Measurements from ENCODE around the gene MRPL37.

Gene MRPL37

DNA sequence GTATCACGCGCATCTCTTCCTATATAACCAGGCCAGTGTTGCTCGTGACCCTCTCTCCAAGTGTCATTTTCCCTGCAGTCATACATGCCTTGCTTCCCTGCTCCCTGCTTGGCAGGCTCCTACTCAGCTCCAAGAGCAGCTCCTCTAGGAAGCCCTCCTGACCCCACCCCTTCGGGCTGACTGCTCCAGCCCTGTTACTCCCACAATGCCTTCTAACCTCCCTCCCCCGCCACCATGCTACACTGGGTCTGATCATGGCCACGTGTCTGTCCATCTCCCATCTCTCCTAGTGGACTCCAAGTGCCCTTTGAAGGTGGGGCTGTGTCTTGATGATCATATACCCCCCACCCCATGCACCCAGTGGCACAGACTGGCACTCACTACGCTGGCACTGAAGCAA, 44.7 kb downstream of the MRPL37 start:
- Histone ChIP-seq H3K9me3 (ENCODE audit: control insufficient read depth, low read length) (no peaks in the 10 kb centered on the region), H3K4me3 (ENCODE audit: low read depth, low read length) (no peak overlapping the region), H3K27me3 (ENCODE audit: control insufficient read depth, insufficient read depth, low read length) (no peaks in the 10 kb centered on the region), H3K79me2 (no peaks in the 10 kb centered on the region), H3K4me2 (ENCODE audit: low read length) (no peak overlapping the region), H3K36me3 (ENCODE audit: control insufficient read depth, insufficient read depth, low read length) (no peaks in the 10 kb centered on the region), H3K9ac (no peak overlapping the region), H3K27ac (no peak overlapping the region), H2AFZ (no peak overlapping the region), H3K4me1 (no peaks in the 10 kb centered on the region)
- TF ChIP-seq CTCF (IDR thresholded peaks at IDR 0.05) = no peak

GRCh38 chr1:54245501-54245900, 45.5 kb downstream of the MRPL37 start:
- no peak overlapping the region for H2AFZ ChIP-seq
- H3K4me2 ChIP-seq (ENCODE audit: low read length) = no peak overlapping the region
- TF ChIP-seq CTCF (IDR thresholded peaks at IDR 0.05) = no peak
- no peak overlapping the region for H3K27ac ChIP-seq
- no peaks in the 10 kb centered on the region for H3K27me3 ChIP-seq (ENCODE audit: control insufficient read depth, insufficient read depth, low read length)
- H3K9me3 ChIP-seq (ENCODE audit: control insufficient read depth, low read length) = no peaks in the 10 kb centered on the region
- H3K79me2 ChIP-seq = no peaks in the 10 kb centered on the region
- H3K36me3 ChIP-seq (ENCODE audit: control insufficient read depth, insufficient read depth, low read length) = no peaks in the 10 kb centered on the region
- no peaks in the 10 kb centered on the region for H3K4me1 ChIP-seq
- no peak overlapping the region for H3K9ac ChIP-seq
- H3K4me3 ChIP-seq (ENCODE audit: low read depth, low read length) = no peak overlapping the region

GRCh38 chr1:54246116-54246721, 46.3 kb downstream of the MRPL37 start:
- no peak overlapping the region for H3K4me3 ChIP-seq (ENCODE audit: low read depth, low read length)

GRCh38 chr1:54247863-54248515, 48.0 kb downstream of the MRPL37 start:
- no peaks in the 10 kb centered on the region for H3K79me2 ChIP-seq
- no peaks in the 10 kb centered on the region for H3K36me3 ChIP-seq (ENCODE audit: control insufficient read depth, insufficient read depth, low read length)
- H3K4me1 ChIP-seq = no peaks in the 10 kb centered on the region
- H3K9me3 ChIP-seq (ENCODE audit: control insufficient read depth, low read length) = no peaks in the 10 kb centered on the region
- no peak overlapping the region for H3K27ac ChIP-seq
- H3K4me2 ChIP-seq (ENCODE audit: low read length) = no peak overlapping the region
- H3K27me3 ChIP-seq (ENCODE audit: control insufficient read depth, insufficient read depth, low read length) = no peaks in the 10 kb centered on the region
- no peak for TF ChIP-seq CTCF (IDR thresholded peaks at IDR 0.05)
- H3K4me3 ChIP-seq (ENCODE audit: low read depth, low read length) = no peak overlapping the region
- no peak overlapping the region for H2AFZ ChIP-seq
- H3K9ac ChIP-seq = no peak overlapping the region

More at GRCh38 chr1:54246116-54246721, 46.3 kb downstream of the MRPL37 start:
- Histone ChIP-seq H3K27ac (no peak overlapping the region), H3K9me3 (ENCODE audit: control insufficient read depth, low read length) (no peaks in the 10 kb centered on the region), H3K9ac (no peak overlapping the region), H3K4me2 (ENCODE audit: low read length) (no peak overlapping the region), H3K27me3 (ENCODE audit: control insufficient read depth, insufficient read depth, low read length) (no peaks in the 10 kb centered on the region), H3K36me3 (ENCODE audit: control insufficient read depth, insufficient read depth, low read length) (no peaks in the 10 kb centered on the region), H3K4me1 (no peaks in the 10 kb centered on the region), H3K79me2 (no peaks in the 10 kb centered on the region), H2AFZ (no peak overlapping the region)
- TF ChIP-seq CTCF (IDR thresholded peaks at IDR 0.05) = no peak

- H3K36me3 ChIP-seq (ENCODE audit: control insufficient read depth, insufficient read depth, low read length) = no peaks in the 10 kb centered on the region
- H3K4me3 ChIP-seq (ENCODE audit: low read depth, low read length) = no peak overlapping the region
- H3K9ac ChIP-seq = no peak overlapping the region
- no peaks in the 10 kb centered on the region for H3K4me1 ChIP-seq
- H3K4me2 ChIP-seq (ENCODE audit: low read length) = no peak overlapping the region
- no peak for TF ChIP-seq CTCF (IDR thresholded peaks at IDR 0.05)
- no peak overlapping the region for H2AFZ ChIP-seq
- no peaks in the 10 kb centered on the region for H3K27me3 ChIP-seq (ENCODE audit: control insufficient read depth, insufficient read depth, low read length)
- no peaks in the 10 kb centered on the region for H3K79me2 ChIP-seq
- H3K9me3 ChIP-seq (ENCODE audit: control insufficient read depth, low read length) = no peaks in the 10 kb centered on the region
- H3K27ac ChIP-seq = no peak overlapping the region
These were observed 49.0 kb downstream of the MRPL37 start for GRCh38 chr1:54248966-54249365.

Data from parathyroid adenoma (tissue), 2 donors.